ENCODE data around the gene TRIM24. TPM values are rescaled to one million over a fixed set of nuclear protein-coding genes. Genes with fewer than 3 reads are reported as not detected.

The TRIM24 gene
- total RNA-seq, 2 donors from 2014 or later: 14.2 to 16.4 TPM

DNA sequence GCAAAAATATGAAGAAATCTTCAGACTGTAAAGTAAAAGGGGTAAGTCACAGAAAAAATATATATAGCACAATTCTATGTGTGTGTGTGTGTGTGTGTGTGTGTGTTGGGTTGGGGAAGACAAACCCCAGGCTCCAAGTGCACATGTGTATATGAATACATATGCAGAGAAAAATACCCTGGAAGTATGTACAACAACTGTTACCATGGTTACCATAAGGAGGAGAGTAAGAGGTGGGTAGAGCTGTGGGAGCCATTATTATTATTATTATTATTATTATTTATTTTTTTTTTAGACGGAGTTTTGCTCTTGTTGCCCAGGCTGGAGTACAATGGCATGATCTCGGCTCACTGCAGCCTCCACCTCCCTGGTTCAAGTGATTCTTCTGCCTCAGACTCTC is 23.7 kb upstream of the TRIM24 start:
- H3K4me3 ChIP-seq: no peak overlapping the region
- TF ChIP-seq, protein P1, sequence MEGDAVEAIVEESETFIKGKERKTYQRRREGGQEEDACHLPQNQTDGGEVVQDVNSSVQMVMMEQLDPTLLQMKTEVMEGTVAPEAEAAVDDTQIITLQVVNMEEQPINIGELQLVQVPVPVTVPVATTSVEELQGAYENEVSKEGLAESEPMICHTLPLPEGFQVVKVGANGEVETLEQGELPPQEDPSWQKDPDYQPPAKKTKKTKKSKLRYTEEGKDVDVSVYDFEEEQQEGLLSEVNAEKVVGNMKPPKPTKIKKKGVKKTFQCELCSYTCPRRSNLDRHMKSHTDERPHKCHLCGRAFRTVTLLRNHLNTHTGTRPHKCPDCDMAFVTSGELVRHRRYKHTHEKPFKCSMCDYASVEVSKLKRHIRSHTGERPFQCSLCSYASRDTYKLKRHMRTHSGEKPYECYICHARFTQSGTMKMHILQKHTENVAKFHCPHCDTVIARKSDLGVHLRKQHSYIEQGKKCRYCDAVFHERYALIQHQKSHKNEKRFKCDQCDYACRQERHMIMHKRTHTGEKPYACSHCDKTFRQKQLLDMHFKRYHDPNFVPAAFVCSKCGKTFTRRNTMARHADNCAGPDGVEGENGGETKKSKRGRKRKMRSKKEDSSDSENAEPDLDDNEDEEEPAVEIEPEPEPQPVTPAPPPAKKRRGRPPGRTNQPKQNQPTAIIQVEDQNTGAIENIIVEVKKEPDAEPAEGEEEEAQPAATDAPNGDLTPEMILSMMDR (IDR thresholded peaks at IDR 0.05): no peak

DNA sequence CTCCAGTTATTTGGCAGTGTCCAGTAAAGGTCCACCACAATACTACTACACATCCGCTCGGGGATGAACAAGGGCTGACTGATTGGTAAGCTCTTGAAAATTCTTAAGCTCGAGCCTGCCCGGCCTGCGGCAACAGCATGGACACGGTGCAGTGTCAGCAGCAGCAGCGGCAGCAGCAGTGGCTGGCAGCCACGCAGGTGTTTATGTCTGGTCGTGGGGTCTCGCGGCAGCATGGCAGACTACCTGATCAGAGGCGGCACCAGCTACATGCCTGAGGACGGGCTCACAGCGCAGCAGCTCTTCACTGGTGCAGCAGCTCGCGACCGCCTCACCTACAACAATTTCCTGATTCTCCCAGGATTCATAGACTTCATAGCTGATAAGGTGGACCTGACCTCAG is 19.6 kb upstream of the TRIM24 start:
- Histone ChIP-seq H3K27ac (no peak overlapping the region), H3K27me3 (no peaks in the 10 kb centered on the region), H3K4me1 (no peaks in the 10 kb centered on the region), H3K9me3 (no peaks in the 10 kb centered on the region), H3K4me3 (no peak overlapping the region), H3K36me3 (no peaks in the 10 kb centered on the region)
- no peak for DNase-seq (ENCODE audit: low spot score)
- TF ChIP-seq, protein P1 (IDR thresholded peaks at IDR 0.05): no peak

More for the DNA sequence above, 23.7 kb upstream of the TRIM24 start:
- no peak overlapping the region for H3K27ac ChIP-seq
- H3K27me3 ChIP-seq: no peaks in the 10 kb centered on the region
- DNase-seq (ENCODE audit: low spot score): no peak
- no peaks in the 10 kb centered on the region for H3K36me3 ChIP-seq
- H3K4me1 ChIP-seq: no peaks in the 10 kb centered on the region
- H3K9me3 ChIP-seq: peaks cover 0 to 2% of the 10 kb centered on the region in 2 donors

DNA sequence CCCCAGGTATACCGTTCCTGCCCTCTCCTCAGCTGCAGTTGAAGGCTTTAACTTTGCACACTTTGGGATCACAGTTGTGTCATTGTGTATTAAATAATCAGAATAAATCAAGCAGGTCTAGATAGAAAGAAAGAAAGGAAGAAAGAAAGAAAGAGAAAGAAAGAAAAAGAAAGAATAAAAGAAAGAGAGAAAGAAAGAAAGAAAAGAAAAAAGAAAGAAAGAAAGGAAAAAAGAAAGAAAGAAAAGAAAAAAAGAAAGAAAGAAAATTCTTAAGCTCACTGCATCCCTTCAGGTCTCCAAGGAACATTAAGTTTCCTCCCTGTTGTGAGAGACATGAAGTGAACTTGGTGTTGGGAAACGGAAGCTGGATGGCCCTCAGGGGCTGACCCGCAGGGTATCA is 17.2 kb upstream of the TRIM24 start:
- no peak overlapping the region for H3K4me3 ChIP-seq
- no peak overlapping the region for H3K27ac ChIP-seq
- TF ChIP-seq, protein P1 (IDR thresholded peaks at IDR 0.05): no peak
- no peaks in the 10 kb centered on the region for H3K27me3 ChIP-seq
- no peaks in the 10 kb centered on the region for H3K9me3 ChIP-seq
- no peaks in the 10 kb centered on the region for H3K36me3 ChIP-seq
- H3K4me1 ChIP-seq: no peaks in the 10 kb centered on the region
- DNase-seq (ENCODE audit: low spot score): no peak

DNA sequence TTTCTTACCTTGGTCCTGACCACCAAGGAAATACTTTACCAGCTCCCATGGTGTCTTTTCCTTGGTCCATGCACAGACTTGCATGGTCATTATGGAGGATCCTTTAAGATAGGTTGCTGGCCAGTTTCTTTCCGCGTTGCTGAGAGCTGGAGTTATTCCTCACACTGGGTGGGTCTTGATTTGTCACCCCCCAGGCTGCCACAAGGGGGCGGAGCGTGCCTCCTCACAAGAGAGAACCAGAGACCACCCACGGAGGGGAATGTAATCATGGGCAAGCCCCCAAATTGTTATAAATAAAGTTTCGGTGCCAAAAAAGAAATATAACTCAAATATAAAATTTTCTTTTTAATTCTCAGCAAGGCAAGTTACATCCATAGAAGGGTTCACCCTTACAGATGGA is 10.5 kb upstream of the TRIM24 start:
- TF ChIP-seq, protein P1 (IDR thresholded peaks at IDR 0.05): peak in 1 of 2 donors; percentile 28
- Histone ChIP-seq H3K4me1 (no peaks in the 10 kb centered on the region), H3K9me3 (no peaks in the 10 kb centered on the region), H3K27ac (no peak overlapping the region), H3K36me3 (no peaks in the 10 kb centered on the region), H3K4me3 (no peak overlapping the region), H3K27me3 (no peaks in the 10 kb centered on the region)
- DNase-seq (ENCODE audit: low spot score): no peak

DNA sequence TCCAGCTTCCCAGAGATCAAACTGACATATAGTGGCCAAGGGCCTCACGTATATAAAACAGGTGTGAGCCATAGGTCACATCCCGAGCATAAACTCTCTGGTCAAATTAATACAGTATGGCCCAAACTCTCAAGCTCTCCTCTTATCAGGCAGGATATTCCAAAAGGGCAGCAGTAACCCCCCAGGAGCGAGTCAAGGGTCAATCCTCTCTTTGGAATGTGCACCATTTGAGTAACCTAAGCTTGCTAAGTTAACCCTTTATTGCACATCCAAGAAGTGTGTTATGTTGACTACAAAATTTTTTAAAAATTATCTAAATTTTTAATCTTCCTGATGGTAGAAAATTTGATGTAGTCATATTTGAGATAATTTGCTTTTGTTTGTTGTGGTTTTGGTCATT is 4.5 kb upstream of the TRIM24 start:
- Histone ChIP-seq H3K9me3 (no peaks in the 10 kb centered on the region), H3K4me1 (no peaks in the 10 kb centered on the region), H3K27ac (no peak overlapping the region), H3K36me3 (no peaks in the 10 kb centered on the region), H3K4me3 (no peak overlapping the region), H3K27me3 (no peaks in the 10 kb centered on the region)
- no peak for DNase-seq (ENCODE audit: low spot score)
- TF ChIP-seq, protein P1 (IDR thresholded peaks at IDR 0.05): no peak

DNA sequence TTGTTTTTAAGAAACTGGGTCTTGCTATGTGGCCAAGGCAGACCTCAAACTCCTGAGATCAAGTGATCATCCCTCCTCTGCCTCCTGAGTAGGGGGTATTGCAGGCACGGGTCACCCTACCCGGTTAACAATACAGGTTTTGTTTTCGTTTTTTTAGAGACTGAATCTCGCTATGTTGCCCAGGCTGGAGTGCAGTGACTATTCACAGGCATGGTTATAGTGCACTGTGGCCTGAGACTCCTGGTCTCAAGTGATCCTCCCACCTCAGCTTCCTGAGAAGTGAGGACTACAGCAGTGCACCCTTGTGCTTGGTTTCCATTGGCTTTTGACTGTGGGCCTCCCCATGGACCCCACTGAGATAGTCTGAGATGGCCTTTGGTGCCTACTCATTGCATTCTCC is 3.8 kb upstream of the TRIM24 start:
- Histone ChIP-seq H3K4me3 (no peak overlapping the region), H3K4me1 (no peaks in the 10 kb centered on the region), H3K27ac (no peak overlapping the region), H3K36me3 (no peaks in the 10 kb centered on the region), H3K9me3 (no peaks in the 10 kb centered on the region), H3K27me3 (no peaks in the 10 kb centered on the region)
- no peak for DNase-seq (ENCODE audit: low spot score)
- TF ChIP-seq, protein P1 (IDR thresholded peaks at IDR 0.05): no peak
